ENCODE data around the gene GP1BB. TPM values are rescaled to one million over a fixed set of nuclear protein-coding genes. Genes with fewer than 3 reads are reported as not detected.
A peak's percentile ranks its signal among the peaks of the same experiment; 100 is the strongest.

GP1BB gene
- total RNA-seq, 4 donors from 2014 or later: 1.5 to 6.6 (median 3.1) TPM

DNA sequence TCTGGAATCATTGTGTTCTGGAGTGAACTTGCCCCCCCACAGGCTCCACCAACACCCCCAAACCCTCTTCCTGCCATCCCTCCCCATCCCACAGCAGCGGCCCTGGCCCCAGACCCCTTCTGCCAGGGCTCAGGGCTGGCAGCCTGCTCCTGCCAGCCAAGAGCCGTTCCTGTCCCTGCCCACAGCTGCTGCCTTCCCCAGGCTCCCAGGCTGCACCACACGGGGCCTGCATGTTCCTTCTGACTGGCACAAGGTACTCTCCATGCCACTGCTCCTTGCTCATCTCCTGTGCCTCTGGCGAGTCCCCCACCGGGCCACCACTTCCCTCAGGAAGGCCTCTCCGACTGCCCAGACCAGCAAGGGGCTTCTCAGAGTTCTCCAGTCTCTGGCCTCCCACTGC, 4.9 kb downstream of the GP1BB start:
- DNase-seq: no peak
- intact Hi-C loops (cut with DNase I): no loop called here
- no peaks in the 10 kb centered on the region for H3K27me3 ChIP-seq
- TF ChIP-seq POLR2A (IDR thresholded peaks at IDR 0.05): no peak
- TF ChIP-seq, protein P1, sequence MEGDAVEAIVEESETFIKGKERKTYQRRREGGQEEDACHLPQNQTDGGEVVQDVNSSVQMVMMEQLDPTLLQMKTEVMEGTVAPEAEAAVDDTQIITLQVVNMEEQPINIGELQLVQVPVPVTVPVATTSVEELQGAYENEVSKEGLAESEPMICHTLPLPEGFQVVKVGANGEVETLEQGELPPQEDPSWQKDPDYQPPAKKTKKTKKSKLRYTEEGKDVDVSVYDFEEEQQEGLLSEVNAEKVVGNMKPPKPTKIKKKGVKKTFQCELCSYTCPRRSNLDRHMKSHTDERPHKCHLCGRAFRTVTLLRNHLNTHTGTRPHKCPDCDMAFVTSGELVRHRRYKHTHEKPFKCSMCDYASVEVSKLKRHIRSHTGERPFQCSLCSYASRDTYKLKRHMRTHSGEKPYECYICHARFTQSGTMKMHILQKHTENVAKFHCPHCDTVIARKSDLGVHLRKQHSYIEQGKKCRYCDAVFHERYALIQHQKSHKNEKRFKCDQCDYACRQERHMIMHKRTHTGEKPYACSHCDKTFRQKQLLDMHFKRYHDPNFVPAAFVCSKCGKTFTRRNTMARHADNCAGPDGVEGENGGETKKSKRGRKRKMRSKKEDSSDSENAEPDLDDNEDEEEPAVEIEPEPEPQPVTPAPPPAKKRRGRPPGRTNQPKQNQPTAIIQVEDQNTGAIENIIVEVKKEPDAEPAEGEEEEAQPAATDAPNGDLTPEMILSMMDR (IDR thresholded peaks at IDR 0.05): no peak
- no peaks in the 10 kb centered on the region for H3K9me3 ChIP-seq
- H3K36me3 ChIP-seq: no peaks in the 10 kb centered on the region
- 85 to 87% methylated on average over 5 of the region's 6 CpGs for WGBS, 2 donors
- H3K4me3 ChIP-seq (replicated peaks in 1 of 3): no peak overlapping the region
- H3K27ac ChIP-seq: no peak overlapping the region
- H3K4me1 ChIP-seq: peaks cover 0 to 20% of the 10 kb centered on the region in 2 donors

DNA sequence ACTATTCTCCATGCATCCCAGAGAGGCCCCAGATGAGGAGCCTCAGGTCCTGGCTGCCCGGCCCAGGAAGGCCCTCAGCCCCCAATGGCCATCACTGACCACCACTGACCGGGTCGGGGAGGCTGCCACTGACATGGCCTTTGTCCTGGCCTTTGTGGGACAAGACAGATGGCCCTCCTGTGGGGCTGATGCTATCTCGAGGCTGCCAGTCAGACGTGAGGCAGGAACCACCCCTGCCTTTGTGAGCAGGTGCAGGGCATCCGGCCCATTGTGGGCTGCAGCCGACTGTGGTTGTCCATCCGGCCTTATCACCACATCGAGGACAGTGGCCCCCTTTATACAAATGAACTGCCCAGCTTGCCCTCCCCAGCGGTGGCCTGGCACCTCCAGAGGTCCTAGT, 5.5 kb downstream of the GP1BB start:
- intact Hi-C loops (cut with DNase I): no loop called here

GRCh38 chr22:19729507-19729906, 6.2 kb downstream of the GP1BB start:
- no peaks in the 10 kb centered on the region for H3K27me3 ChIP-seq
- intact Hi-C loops (cut with DNase I): no loop called here
- WGBS, 2 donors: 89 to 90% methylated on average over 9 of the region's 9 CpGs
- no peak for TF ChIP-seq POLR2A (IDR thresholded peaks at IDR 0.05)
- TF ChIP-seq, protein P1 (IDR thresholded peaks at IDR 0.05): no peak
- DNase-seq: no peak
- no peak overlapping the region for H3K27ac ChIP-seq
- no peaks in the 10 kb centered on the region for H3K9me3 ChIP-seq
- no peaks in the 10 kb centered on the region for H3K36me3 ChIP-seq
- H3K4me3 ChIP-seq (replicated peaks in 1 of 3): no peak overlapping the region
- peaks cover 0 to 10% of the 10 kb centered on the region in 2 donors for H3K4me1 ChIP-seq

More for the DNA sequence above, 5.5 kb downstream of the GP1BB start:
- no peak for DNase-seq
- Histone ChIP-seq H3K27me3 (no peaks in the 10 kb centered on the region), H3K9me3 (no peaks in the 10 kb centered on the region), H3K27ac (no peak overlapping the region), H3K4me3 (replicated peaks in 1 of 3) (no peak overlapping the region), H3K36me3 (no peaks in the 10 kb centered on the region), H3K4me1 (peaks cover 0 to 14% of the 10 kb centered on the region in 2 donors)
- TF ChIP-seq, protein P1 (IDR thresholded peaks at IDR 0.05): no peak
- TF ChIP-seq POLR2A (IDR thresholded peaks at IDR 0.05): no peak
- 86% methylated on average over 10 of the region's 10 CpGs; no CpG with 5 or more reads in 1 of the 2 donors for WGBS, 2 donors

GRCh38 chr22:19730198-19730597, 6.9 kb downstream of the GP1BB start:
- WGBS, 2 donors: 99 to 100% methylated on average over 3 to 7 of the region's 8 CpGs
- DNase-seq: no peak
- Histone ChIP-seq H3K36me3 (no peaks in the 10 kb centered on the region), H3K27ac (no peak overlapping the region), H3K4me1 (peaks cover 0 to 10% of the 10 kb centered on the region in 2 donors), H3K4me3 (replicated peaks in 1 of 3) (no peak overlapping the region), H3K9me3 (no peaks in the 10 kb centered on the region), H3K27me3 (no peaks in the 10 kb centered on the region)
- intact Hi-C loops (cut with DNase I): loop anchor here (2.0 kb wide), 1 partner anchor 181 kb away; no protein-coding TSS in a partner anchor
- no peak for TF ChIP-seq POLR2A (IDR thresholded peaks at IDR 0.05)
- TF ChIP-seq, protein P1 (IDR thresholded peaks at IDR 0.05): no peak

DNA sequence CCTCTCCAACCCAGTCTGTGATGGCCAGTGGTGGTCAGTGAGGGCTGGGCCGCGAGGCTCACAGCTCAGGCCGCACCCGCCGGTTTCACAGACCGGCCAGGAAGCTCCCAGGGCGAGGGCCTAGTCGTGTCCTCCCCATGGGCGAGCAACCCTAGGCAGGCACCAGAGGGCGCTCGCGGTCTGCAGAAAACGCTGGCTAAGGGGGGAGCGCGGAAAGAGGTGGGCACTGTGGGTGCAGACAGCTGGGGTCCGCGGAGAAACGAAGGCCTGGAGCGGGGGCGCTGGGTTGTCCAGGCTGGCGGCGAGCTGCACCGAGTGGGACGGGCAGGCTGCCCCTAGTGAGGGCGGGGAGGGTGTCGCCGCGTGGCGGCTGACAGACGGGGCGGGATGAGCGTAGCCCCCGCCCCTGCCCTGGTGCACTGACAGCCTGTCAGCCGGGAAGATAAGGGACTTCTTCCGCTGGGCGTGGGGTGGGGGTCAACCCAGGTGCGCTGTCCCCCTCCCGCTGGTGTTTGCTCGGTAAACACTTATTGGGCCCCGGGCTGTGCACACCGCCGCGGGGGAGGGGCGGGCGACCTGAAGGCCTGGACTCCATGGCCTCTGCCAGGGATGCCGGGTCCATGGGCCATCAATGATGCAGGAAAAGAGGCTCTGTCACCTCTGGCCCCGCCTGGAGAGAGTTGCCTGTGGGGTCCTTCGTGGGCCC, 7.5 kb downstream of the GP1BB start:
- no peaks in the 10 kb centered on the region for H3K9me3 ChIP-seq
- intact Hi-C loops (cut with DNase I): loop anchor here (2.0 kb wide), 1 partner anchor 180 kb away; no protein-coding TSS in a partner anchor
- peak; percentile 77 to 80 for DNase-seq
- TF ChIP-seq POLR2A (IDR thresholded peaks at IDR 0.05): no peak
- TF ChIP-seq, protein P1 (IDR thresholded peaks at IDR 0.05): peak; percentile 83 to 98 (median 96)
- H3K4me3 ChIP-seq (replicated peaks in 1 of 3): peak overlapping the region in 1 of 3 donors; percentile 24
- H3K4me1 ChIP-seq: peaks cover 0 to 10% of the 10 kb centered on the region in 2 donors
- WGBS, 2 donors: 0 to 3% methylated on average over 3 to 25 of the region's 48 CpGs
- no peaks in the 10 kb centered on the region for H3K36me3 ChIP-seq
- H3K27me3 ChIP-seq: no peaks in the 10 kb centered on the region
- H3K27ac ChIP-seq: no peak overlapping the region
